CD4-positive, alpha-beta T cell treated with Interleukin-17A for 1 hour (primary cell): ENCODE results near the gene AFF1.

ENCODE experiments used
- DNase-seq: peaks from one replicate; pipeline ENCODE4 v3.0.0-alpha.2; 2020

Gene AFF1

DNA sequence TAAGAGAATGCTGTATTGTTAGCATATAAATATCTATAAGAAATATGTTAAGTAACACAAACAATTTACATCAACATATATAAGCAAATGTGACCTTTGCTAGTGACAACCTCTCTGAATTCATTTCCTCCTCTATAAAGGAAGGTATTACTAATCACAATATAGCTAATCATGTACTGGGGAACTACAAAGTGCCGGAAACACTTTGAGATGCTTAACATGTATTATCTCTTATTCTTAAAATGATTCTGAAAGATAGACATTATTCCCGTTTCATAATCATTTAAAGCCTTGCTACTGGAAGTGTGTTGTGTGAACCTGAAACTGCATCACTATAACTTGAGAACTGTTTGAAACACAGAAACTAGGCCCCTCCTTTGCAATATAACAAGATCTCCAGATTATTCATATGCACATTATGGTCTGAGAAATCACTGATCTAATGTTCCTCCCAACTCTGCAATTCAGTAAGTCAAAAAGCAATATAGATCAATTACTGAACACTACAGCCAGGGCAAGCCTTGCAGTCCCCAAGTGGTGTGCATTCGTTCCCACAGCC is 231.6 kb downstream of the AFF1 start:
- DNase-seq, result no peak

DNA sequence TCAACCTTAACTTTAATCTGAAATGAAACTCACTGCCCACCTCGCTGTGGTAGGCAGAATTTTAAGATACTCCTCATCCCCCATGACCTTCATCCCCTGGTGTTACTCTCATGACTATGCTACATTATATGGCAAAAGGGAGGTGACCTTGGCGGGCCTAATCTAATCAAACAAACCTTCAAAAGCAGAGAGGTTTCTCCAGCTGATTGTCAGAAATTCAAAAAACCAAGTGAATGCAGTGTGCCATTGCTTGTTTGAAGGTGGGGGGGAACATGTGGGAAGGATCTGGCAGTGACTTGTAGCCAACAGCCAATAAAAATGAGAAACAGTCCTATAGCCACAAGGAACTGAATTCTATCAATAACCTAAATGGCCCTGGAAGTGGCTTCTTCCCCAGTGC is 237.1 kb downstream of the AFF1 start:
- DNase-seq, result no peak

DNA sequence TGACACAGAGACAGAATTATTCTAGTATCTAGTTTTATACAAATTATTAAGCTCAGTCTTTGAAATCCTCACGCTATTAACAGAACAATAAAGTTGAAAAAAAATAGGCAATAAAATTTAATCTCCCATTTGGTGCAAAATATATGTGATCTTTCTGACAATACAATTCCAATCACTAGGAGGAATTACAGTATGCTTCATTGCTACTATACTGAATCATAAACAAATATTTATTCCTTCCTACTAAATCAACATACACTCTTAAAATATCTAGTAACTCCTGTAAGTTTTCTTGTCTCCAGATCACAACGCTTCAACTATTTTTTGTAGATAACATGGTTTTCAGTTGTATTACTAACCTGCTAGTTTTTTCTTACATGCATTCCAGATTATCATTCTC is 239.9 kb downstream of the AFF1 start:
- no peak for DNase-seq

DNA sequence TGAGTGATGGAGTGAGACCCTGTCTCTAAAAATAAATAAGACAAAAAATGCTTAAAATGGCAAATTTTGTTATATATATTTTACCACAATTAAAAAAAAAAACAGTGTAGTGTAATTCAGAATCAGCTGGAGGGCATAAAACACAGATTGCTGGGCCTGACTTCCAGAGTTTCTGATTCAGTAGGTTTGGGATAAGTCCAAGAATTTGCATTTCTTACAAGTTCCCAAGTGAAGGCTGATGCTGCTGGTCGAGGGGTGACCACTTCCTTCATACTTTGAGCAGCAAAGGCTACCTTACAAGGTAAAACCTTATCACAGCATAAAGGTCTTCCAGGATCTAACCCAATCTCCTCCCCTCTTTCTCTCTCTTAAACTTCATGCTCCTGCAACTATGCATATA is 244.9 kb downstream of the AFF1 start:
- no peak for DNase-seq

DNA sequence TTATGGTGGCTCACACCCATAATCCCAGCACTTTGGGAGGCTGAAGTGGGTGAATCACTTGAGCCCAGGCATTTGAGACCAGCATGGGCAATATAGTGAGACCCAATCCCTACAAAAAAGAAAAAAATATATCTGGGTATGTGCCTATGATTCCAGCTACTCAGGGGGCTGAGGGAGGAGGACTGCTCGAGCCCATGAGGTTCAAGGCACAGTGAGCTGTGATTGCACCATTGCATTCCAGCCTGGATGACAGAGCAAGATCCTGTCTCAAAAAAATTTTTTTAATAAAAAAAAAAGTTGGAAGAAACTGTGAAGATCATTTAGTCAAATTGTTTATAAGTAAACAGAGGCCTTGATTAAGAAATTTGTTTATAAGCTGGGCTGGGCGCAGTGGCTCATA is 246.0 kb downstream of the AFF1 start:
- DNase-seq, result no peak

DNA sequence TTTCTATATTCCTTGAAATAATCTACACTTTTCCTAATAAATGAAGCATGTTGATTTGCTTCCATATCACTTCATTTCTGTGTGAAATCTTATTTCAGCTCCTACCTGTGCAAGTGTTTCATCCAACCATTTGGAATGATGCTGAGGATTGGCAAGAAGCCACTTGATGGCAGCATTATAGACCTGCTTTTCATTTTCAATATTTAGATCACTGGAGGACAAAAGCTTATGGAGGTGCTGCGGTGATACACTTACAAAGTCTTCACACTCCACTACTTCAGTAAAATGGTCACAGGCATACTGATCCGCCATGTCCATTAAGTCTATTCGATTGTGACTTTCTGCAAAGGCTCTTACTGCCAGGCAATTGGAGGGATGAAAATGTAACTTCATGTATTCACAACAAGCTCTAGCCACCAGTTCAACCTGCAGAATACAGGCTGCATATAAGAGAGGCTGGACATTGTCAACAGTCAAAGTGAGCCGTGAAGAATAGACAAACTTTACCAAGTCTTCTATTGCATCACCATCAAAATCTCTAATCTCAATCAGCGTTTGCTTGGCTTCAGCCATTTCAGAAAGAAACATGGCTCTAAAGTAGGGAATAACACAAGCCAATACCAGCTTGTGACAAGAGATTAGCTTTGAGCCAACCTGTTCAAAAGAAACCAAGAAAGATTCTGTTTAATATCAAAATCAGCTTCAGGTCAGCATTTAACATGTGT is 250.5 kb downstream of the AFF1 start:
- DNase-seq, result no peak

DNA sequence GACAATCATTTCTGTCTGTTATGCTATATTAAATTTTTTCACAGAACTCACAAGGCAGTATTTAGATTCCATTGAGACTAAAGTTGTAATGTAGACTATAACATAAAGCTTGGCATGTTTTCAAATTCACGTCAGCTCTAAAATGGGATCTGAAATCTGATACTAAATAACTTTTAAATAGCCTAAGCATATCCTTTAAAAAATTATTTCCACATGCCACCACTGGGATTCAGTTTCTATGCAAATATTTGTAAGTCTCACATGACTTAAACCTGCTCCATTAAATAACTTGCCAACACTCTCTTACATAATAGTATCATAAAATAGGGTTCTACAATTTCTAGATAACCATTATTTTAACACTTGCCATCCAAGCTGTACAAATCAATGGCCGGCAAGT is 253.2 kb downstream of the AFF1 start:
- no peak for DNase-seq

DNA sequence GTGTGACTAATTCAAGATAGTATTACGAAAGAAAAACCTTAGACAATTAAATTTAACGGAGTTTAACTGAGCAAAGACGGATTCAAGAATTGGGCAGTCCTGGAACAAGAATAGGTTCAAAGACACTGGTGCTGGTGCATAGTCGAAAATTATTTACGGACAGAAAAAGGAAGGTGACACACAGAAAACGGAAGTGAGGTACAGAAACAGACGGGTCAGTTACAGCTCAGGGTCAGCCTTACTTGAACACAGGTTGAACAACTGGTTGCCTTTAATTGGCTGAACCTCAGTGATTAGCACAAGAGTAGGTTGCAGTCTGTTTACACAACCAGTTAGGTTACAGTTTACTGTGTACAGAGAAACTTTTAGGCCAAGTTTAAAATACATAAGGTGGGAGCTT is 254.1 kb downstream of the AFF1 start:
- no peak for DNase-seq
